Measurements from ENCODE around the gene SEMA6A. TPM values are rescaled to one million over a fixed set of nuclear protein-coding genes. Genes with fewer than 3 reads are reported as not detected.
A peak's percentile ranks its signal among the peaks of the same experiment; 100 is the strongest.

SEMA6A gene
- total and polyA plus RNA-seq, 10 of the 15 experiments (the other 5 are each of a cell fraction or from before 2014, with no cell fraction given): 0.16 to 10.2 (median 1.1) TPM

DNA sequence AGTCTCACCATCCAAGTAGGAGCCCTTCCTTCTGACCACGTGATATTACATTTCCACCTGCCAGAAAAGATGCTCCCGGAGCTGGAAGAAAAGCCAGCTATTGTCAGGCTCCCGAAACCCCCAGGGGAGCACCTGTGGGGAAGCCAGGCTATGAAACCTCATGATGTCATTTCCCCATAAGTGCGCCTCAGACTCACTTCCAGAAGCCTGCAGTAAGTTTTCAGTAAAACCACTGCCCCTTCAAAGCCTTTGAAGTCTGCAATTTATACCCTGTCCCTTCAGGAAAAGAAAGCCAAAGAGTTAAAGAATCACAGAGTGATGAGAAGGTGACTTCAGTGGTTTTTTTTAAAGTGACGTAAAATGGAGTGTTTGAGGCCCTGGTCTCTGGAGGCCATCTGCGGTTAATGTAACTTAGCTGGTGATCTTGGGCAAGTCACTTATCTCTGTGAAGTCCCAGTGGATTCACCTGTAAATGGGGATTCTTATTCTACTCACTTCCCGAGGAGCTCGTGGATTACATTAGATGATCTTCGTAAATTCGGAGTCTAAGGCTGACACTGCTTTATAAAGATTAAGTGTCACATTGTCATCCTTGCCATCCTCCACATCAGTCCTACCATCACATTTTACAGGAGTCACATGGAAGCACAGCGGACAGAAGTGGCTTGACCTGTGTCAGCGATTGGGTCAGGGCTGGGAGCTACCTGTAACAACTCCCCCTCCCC, 2.6 kb upstream of the SEMA6A start (continued):
- TF ChIP-seq LARP7 (IDR thresholded peaks at IDR 0.05): no peak
- TF ChIP-seq, protein P1, sequence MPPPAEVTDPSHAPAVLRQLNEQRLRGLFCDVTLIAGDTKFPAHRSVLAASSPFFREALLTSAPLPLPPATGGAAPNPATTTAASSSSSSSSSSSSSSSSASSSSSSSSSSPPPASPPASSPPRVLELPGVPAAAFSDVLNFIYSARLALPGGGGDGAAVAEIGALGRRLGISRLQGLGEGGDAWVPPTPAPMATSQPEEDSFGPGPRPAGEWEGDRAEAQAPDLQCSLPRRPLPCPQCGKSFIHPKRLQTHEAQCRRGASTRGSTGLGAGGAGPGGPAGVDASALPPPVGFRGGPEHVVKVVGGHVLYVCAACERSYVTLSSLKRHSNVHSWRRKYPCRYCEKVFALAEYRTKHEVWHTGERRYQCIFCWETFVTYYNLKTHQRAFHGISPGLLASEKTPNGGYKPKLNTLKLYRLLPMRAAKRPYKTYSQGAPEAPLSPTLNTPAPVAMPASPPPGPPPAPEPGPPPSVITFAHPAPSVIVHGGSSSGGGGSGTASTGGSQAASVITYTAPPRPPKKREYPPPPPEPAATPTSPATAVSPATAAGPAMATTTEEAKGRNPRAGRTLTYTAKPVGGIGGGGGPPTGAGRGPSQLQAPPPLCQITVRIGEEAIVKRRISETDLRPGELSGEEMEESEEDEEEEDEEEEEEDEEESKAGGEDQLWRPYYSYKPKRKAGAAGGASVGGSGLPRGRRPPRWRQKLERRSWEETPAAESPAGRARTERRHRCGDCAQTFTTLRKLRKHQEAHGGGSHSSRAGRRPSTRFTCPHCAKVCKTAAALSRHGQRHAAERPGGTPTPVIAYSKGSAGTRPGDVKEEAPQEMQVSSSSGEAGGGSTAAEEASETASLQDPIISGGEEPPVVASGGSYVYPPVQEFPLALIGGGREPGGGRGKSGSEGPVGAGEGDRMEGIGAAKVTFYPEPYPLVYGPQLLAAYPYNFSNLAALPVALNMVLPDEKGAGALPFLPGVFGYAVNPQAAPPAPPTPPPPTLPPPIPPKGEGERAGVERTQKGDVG (CRISPR knock-in tag; IDR thresholded peaks at IDR 0.05): no peak
- peak; percentile 95; the same call in 1 of the 2 replicates for TF ChIP-seq MTA3 (IDR thresholded peaks at IDR 0.05; ENCODE audit: borderline replicate concordance, low read length)
- peak; percentile 61; the same call in 1 of the 2 replicates for TF ChIP-seq TCF3 (IDR thresholded peaks at IDR 0.05; ENCODE audit: borderline replicate concordance, insufficient read depth, low read depth, low read length)
- no peak for TF ChIP-seq SUZ12 (IDR thresholded peaks at IDR 0.05; ENCODE audit: unreplicated experiment)
- TF ChIP-seq CEBPB (IDR thresholded peaks at IDR 0.05; ENCODE audit: borderline replicate concordance in 1 of 2, low read depth in 2 of 2, low read length in 2 of 2): peak in 1 of 2 experiments; percentile 96; a peak in 1 of 4 replicates
- peak; percentile 74 for TF ChIP-seq ZBED1 (IDR thresholded peaks at IDR 0.05; ENCODE audit: borderline replicate concordance)
- no peak for TF ChIP-seq NR2C1 (IDR thresholded peaks at IDR 0.05)
- peak; percentile 93 for TF ChIP-seq DPF2 (IDR thresholded peaks at IDR 0.05)
